Neural cell (in vitro differentiated cells): ENCODE data around the gene CDK5RAP2. TPM values are rescaled to one million over a fixed set of nuclear protein-coding genes. Genes with fewer than 3 reads are reported as not detected.

ENCODE experiments used
- H2AFZ ChIP-seq: fragments of 200-600, 300-800 bp; sonication (generic), shearing (Covaris generic); 2 replicates; pipeline ENCODE4 v1.6.0; 2014; ENCODE audit warnings: low read depth, mild to moderate bottlenecking, antibody characterized with exemption, low read length, moderate library complexity
- H3F3A ChIP-seq: fragments of 200-600 bp; shearing (Covaris generic); 2 replicates; pipeline ENCODE4 v1.6.1; 2016; ENCODE audit warnings: mild to moderate bottlenecking, moderate library complexity, mixed read lengths, antibody characterized with exemption, low read length; ENCODE audit not compliant: insufficient read depth, poor library complexity, severe bottlenecking
- H3K27ac ChIP-seq: fragments of 200-600, 300-800 bp; sonication (generic), shearing (Covaris generic); 2 replicates; pipeline ENCODE4 v1.5.1; 2014; ENCODE audit warnings: mild to moderate bottlenecking, low read length, moderate library complexity
- H3K27me3 ChIP-seq: fragments of 300-800, 200-600 bp; sonication (generic), shearing (Covaris generic); 2 replicates; pipeline ENCODE4 v1.6.0; 2014; ENCODE audit warnings: mild to moderate bottlenecking, low read depth, low read length, moderate library complexity; ENCODE audit not compliant: insufficient read depth
- H3K36me3 ChIP-seq: fragments of 300-800, 200-600 bp; sonication (generic), shearing (Covaris generic); 2 replicates; pipeline ENCODE4 v1.5.1; 2014; ENCODE audit warnings: mild to moderate bottlenecking, antibody characterized with exemption, low read length, moderate library complexity; ENCODE audit not compliant: insufficient read depth
- H3K4me2 ChIP-seq: fragments of 300-800, 200-600 bp; sonication (generic), shearing (Covaris generic); 2 replicates; pipeline ENCODE4 v1.6.0; 2014; ENCODE audit warnings: mild to moderate bottlenecking, low read length
- H3K4me3 ChIP-seq: fragments of 300-800, 200-600 bp; sonication (generic), shearing (Covaris generic); 2 replicates; pipeline ENCODE4 v1.5.1; 2014; ENCODE audit warnings: mild to moderate bottlenecking, low read length, moderate library complexity
- H3K79me2 ChIP-seq: fragments of 200-600 bp; shearing (Covaris generic); replicated peaks from 2 replicates; pipeline ENCODE4 v1.6.0; 2014; ENCODE audit warnings: mild to moderate bottlenecking, low read length, moderate library complexity; ENCODE audit not compliant: insufficient read depth
- H3K9ac ChIP-seq: fragments of 300-800, 200-600 bp; sonication (generic), shearing (Covaris generic); 2 replicates; pipeline ENCODE4 v1.6.1; 2016; ENCODE audit warnings: mild to moderate bottlenecking, low read length, mixed read lengths
- H3K9me2 ChIP-seq: fragments of 200-600 bp; shearing (Covaris generic); 2 replicates; pipeline ENCODE4 v1.6.1; 2016; ENCODE audit warnings: mild to moderate bottlenecking, low read length, mixed read lengths; ENCODE audit not compliant: insufficient read depth
- H3K9me3 ChIP-seq: fragments of 200-600, 300-800 bp; sonication (generic), shearing (Covaris generic); 2 replicates; pipeline ENCODE4 v1.6.1; 2016; ENCODE audit warnings: mild to moderate bottlenecking, mixed run types, low read length, moderate library complexity, mixed read lengths
- H4K20me1 ChIP-seq: fragments of 200-600 bp; shearing (Covaris generic); 2 replicates; pipeline ENCODE4 v1.6.1; 2016; ENCODE audit warnings: mild to moderate bottlenecking, mixed run types; ENCODE audit not compliant: insufficient read depth
- EP300 ChIP-seq: fragments of 450-650 bp; conservative IDR thresholded peaks from 2 replicates; pipeline ENCODE4 v1.6.1; 2014; ENCODE audit warnings: antibody characterized with exemption, mild to moderate bottlenecking, moderate library complexity; ENCODE audit not compliant: poor library complexity, severe bottlenecking
- EZH2 ChIP-seq: fragments of 200-600, 300-800 bp; shearing (Covaris generic), sonication (generic); IDR thresholded peaks from 2 replicates; pipeline ENCODE4 v1.6.1; 2014; ENCODE audit warnings: antibody characterized with exemption, low read length, borderline replicate concordance, mild to moderate bottlenecking; ENCODE audit not compliant: insufficient read depth, poor library complexity, severe bottlenecking
- MXI1 ChIP-seq: fragments of 450-650 bp; conservative IDR thresholded peaks from 2 replicates; pipeline ENCODE4 v1.6.1; 2014; ENCODE audit warnings: antibody characterized with exemption, mild to moderate bottlenecking; ENCODE audit not compliant: poor library complexity, severe bottlenecking
- POLR2AphosphoS5 ChIP-seq: IDR thresholded peaks from 2 replicates; pipeline ENCODE4 v1.6.1; 2012
- RAD21 ChIP-seq: fragments of 450-650 bp; conservative IDR thresholded peaks from 2 replicates; pipeline ENCODE4 v1.6.1; 2014; ENCODE audit warnings: antibody characterized with exemption, mild to moderate bottlenecking, moderate library complexity
- SMC3 ChIP-seq: fragments of 450-650 bp; conservative IDR thresholded peaks from 2 replicates; pipeline ENCODE4 v1.6.1; 2014; ENCODE audit warnings: antibody characterized with exemption, mild to moderate bottlenecking, moderate library complexity; ENCODE audit not compliant: poor library complexity
- TAF1 ChIP-seq: IDR thresholded peaks from 2 replicates; pipeline ENCODE4 v1.6.1; 2012; ENCODE audit warnings: low read depth
- polyA plus RNA-seq: library from polyadenylated mRNA; depleted of rRNA; stranded (reverse); fragments of >200 nt; gene quantifications from 2 replicates; pipeline ENCODE4 v1.2.3, GENCODE V29; 2014
- TF ChIP-seq, protein P1 (sequence below): fragments of 450-650 bp; IDR thresholded peaks from 2 replicates; pipeline ENCODE4 v1.5.1; 2014; ENCODE audit warnings: antibody characterized with exemption, mild to moderate bottlenecking, moderate library complexity; ENCODE audit not compliant: poor library complexity, severe bottlenecking
- TF ChIP-seq, protein P2 (sequence below): IDR thresholded peaks from 2 replicates; pipeline ENCODE4 v1.6.1; 2012; ENCODE audit warnings: borderline replicate concordance

The CDK5RAP2 gene
- polyA plus RNA-seq, 1 donor from 2014 or later, result 43.3 TPM

DNA sequence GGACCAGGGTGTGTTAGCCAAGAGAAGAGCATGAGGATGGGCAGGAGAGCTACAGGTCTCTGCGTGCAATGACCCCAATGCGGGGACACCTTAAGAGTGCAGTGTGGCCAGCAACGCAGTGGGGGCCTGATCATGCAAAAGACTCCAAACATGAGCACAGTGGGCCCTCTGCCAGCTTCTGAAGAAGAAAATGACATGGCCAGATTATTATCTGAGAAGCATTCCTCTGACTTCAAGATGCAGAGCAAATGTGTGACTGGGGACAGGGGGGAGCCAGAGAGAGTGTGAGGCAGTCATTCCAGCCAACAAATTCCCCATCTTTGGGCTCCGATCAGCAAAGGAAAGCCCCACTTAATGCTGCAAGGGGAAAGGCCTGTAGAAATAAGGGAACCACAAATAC is 229.4 kb downstream of the CDK5RAP2 start:
- no peaks in the 10 kb centered on the region for H3K36me3 ChIP-seq
- H4K20me1 ChIP-seq, result no peaks in the 10 kb centered on the region
- no peaks in the 10 kb centered on the region for H3K9me3 ChIP-seq
- no peak overlapping the region for H3K9ac ChIP-seq
- H3K4me2 ChIP-seq, result no peak overlapping the region
- H3K27ac ChIP-seq, result no peak overlapping the region
- H2AFZ ChIP-seq, result no peak overlapping the region
- H3K79me2 ChIP-seq, result no peaks in the 10 kb centered on the region
- no peaks in the 10 kb centered on the region for H3F3A ChIP-seq
- H3K4me3 ChIP-seq, result no peak overlapping the region
- TF ChIP-seq EP300 (no peak), EZH2 (no peak), RAD21 (no peak), MXI1 (no peak), TAF1 (no peak), POLR2AphosphoS5 (no peak), SMC3 (no peak)
- TF ChIP-seq, protein P1, sequence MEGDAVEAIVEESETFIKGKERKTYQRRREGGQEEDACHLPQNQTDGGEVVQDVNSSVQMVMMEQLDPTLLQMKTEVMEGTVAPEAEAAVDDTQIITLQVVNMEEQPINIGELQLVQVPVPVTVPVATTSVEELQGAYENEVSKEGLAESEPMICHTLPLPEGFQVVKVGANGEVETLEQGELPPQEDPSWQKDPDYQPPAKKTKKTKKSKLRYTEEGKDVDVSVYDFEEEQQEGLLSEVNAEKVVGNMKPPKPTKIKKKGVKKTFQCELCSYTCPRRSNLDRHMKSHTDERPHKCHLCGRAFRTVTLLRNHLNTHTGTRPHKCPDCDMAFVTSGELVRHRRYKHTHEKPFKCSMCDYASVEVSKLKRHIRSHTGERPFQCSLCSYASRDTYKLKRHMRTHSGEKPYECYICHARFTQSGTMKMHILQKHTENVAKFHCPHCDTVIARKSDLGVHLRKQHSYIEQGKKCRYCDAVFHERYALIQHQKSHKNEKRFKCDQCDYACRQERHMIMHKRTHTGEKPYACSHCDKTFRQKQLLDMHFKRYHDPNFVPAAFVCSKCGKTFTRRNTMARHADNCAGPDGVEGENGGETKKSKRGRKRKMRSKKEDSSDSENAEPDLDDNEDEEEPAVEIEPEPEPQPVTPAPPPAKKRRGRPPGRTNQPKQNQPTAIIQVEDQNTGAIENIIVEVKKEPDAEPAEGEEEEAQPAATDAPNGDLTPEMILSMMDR, result no peak
- TF ChIP-seq, protein P2, sequence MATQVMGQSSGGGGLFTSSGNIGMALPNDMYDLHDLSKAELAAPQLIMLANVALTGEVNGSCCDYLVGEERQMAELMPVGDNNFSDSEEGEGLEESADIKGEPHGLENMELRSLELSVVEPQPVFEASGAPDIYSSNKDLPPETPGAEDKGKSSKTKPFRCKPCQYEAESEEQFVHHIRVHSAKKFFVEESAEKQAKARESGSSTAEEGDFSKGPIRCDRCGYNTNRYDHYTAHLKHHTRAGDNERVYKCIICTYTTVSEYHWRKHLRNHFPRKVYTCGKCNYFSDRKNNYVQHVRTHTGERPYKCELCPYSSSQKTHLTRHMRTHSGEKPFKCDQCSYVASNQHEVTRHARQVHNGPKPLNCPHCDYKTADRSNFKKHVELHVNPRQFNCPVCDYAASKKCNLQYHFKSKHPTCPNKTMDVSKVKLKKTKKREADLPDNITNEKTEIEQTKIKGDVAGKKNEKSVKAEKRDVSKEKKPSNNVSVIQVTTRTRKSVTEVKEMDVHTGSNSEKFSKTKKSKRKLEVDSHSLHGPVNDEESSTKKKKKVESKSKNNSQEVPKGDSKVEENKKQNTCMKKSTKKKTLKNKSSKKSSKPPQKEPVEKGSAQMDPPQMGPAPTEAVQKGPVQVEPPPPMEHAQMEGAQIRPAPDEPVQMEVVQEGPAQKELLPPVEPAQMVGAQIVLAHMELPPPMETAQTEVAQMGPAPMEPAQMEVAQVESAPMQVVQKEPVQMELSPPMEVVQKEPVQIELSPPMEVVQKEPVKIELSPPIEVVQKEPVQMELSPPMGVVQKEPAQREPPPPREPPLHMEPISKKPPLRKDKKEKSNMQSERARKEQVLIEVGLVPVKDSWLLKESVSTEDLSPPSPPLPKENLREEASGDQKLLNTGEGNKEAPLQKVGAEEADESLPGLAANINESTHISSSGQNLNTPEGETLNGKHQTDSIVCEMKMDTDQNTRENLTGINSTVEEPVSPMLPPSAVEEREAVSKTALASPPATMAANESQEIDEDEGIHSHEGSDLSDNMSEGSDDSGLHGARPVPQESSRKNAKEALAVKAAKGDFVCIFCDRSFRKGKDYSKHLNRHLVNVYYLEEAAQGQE, result no peak
- H3K27me3 ChIP-seq, result no peaks in the 10 kb centered on the region
- no peaks in the 10 kb centered on the region for H3K9me2 ChIP-seq

DNA sequence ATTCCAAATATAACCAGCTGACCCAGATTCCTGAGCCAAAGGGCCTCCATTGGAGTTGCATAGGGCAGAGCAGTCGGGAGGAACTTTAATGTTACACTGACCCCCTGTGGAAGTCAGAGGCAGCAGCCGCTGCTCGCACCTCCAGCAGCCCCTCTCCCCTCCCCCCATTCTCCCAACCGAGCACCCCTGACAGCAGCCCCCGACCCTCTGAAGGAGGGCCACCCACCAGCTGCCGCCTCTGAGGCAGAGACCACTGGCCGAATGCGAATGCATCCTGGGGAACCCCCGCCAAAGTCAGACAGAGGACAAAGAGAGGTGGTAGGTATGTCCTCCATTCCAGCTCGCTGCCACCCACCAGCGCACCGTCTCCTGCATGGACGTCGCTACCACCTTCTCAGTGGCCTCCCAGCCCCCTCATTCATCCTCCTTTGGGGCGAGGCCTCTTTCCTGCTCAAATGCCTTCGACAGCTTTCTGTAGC is 231.0 kb downstream of the CDK5RAP2 start:
- no peak overlapping the region for H2AFZ ChIP-seq

More for the DNA sequence above, 231.0 kb downstream of the CDK5RAP2 start:
- Histone ChIP-seq H3K36me3 (no peaks in the 10 kb centered on the region), H3K9me3 (no peaks in the 10 kb centered on the region), H3K27ac (no peak overlapping the region), H3K27me3 (no peaks in the 10 kb centered on the region), H4K20me1 (no peaks in the 10 kb centered on the region), H3K9me2 (no peaks in the 10 kb centered on the region), H3K79me2 (no peaks in the 10 kb centered on the region), H3K4me2 (no peak overlapping the region), H3F3A (no peaks in the 10 kb centered on the region), H3K4me3 (no peak overlapping the region), H3K9ac (no peak overlapping the region)
- TF ChIP-seq, protein P2, result no peak
- TF ChIP-seq RAD21, result peak; percentile 78
- no peak for TF ChIP-seq EZH2
- TF ChIP-seq EP300, result no peak
- TF ChIP-seq MXI1, result no peak
- peak; percentile 71 for TF ChIP-seq SMC3
- no peak for TF ChIP-seq POLR2AphosphoS5
- no peak for TF ChIP-seq TAF1
- TF ChIP-seq, protein P1, result peak; percentile 71
